Stimulated activated CD8-positive, alpha-beta memory T cell treated with anti-CD3 and anti-CD28 coated beads, Interleukin-15, amount 100 ng/mL, for 4 hours (primary cell): ENCODE measurements around the gene ALG5.

Source experiments
- DNase-seq, 2 donors: peaks; one replicate each; pipeline ENCODE4 v3.0.0-alpha.2; 2020; ENCODE audit warnings: low read depth in 2 of 2

Gene ALG5

DNA sequence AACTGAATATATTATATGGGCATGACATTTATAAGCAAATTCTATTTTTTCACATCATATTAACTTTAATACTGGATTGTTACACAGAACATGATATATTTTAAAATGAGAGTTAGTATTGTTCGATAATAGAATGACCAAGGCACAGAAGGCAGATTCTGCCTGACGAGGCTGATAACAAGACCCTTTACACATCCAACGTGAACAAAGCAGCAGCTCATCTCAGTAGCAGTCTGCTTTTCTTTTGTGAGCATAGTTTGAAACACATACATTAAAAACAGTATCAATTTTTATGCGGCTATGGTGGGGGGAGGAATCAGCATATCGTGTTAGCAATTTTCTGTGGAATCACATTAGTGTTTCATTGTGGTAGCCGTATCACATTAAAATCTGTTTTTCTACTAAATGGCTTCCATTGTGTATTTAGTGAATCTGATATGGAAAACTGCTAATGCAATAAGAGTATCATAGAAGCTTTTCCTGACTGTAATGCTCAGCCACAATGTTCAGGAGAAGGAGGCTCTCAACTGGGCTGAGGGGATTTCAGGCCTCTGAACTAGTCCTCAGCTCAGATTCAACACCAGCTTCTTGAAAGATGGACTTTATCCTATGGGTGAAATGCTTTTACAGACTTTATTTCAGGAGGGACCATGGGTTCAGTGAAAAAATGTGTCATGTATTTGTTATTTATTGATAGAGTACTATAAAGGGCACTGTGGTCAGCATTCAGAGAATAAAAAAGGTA lies 83.1 kb downstream of the ALG5 start:
- no peak for DNase-seq

DNA sequence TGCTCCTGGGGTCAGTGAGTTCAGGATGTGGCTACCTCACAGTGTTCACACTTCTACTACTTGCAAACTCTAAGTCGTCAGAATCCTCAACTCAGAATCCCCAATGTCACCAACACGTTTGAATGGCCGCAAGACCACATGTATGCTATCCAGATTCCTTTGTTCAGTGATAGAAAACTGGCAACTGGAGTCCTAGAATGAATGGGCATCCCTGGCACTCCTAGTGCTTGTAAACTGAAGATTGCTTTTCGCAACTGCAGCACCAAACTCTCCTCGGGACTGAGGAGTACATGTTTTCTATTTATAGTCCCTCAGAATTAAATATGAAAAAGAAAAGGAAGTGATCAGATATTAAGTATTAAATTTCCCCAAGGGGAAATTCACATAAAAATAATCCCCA lies 84.0 kb downstream of the ALG5 start:
- no peak for DNase-seq

DNA sequence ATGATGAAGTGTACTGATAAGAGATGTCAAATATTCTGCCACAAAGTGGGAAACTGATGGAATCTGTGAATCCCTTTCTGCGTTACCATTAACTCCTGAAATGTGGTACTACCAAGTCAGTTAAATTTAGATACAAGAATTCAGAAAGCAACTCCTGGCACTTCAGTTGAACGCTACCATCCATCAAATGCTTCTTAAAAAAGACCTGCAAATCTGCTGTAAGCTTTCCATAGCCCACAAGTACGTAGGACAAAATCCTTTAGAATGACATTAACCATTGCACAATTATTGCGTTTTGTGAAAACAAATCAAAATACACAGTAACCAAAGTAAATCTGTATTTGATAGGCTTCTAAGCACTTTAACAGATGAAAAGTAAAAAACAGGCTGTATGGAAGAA lies 84.5 kb downstream of the ALG5 start:
- DNase-seq = no peak

DNA sequence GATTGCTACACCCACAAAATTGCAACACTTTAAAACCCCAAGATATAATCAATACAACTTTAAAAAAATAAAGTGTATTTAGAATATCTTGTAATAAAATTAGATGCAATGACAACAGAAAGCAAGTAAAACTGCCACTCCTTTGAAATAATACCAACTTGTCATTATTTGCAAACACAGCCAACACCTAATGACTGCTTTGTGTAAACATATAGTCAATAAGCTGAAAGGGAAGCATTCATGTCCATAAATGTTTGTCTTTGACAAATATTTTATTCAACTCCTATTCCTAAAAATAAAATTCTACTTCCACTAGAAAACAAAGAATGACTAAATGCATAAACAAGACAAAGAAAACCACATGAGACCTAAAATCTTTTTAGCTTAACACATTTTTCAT lies 85.7 kb downstream of the ALG5 start:
- DNase-seq = no peak

DNA sequence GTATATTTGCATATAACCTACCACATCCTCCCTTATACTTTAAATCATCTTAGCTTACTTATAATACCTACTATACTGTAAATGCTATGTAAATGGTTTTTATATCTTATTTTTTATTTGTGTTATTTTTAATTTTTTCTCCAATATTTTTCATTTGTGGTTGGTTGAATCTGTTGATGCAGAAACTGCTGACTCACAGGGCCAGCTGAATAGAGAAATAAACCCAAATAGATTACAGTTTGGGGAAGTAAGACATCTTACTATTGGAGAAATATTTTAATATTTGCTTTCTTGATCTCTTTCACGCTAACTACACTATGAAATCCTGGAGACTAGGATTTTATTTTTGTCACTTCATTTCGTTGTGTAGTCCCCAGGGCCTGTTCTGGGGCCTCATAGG lies 86.2 kb downstream of the ALG5 start:
- DNase-seq = no peak

DNA sequence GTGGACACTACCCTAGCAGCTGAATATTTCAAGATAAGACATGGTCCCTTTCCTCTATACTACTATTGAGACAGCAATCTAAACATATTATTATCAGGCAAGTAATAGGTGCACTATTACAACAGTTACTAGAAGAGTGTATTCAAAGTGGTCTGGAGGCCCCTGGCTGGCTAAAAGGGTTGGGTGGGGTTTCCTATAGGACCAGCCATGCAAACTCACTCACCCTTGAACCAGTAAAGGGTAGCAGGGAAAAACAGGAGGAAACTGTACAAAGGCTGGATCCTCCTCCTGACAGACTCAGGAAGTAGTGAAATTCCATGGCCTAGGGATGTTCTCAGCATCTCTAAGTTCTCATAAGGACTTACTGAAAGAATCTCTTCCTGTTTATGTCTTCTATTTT lies 86.8 kb downstream of the ALG5 start:
- DNase-seq = no peak

DNA sequence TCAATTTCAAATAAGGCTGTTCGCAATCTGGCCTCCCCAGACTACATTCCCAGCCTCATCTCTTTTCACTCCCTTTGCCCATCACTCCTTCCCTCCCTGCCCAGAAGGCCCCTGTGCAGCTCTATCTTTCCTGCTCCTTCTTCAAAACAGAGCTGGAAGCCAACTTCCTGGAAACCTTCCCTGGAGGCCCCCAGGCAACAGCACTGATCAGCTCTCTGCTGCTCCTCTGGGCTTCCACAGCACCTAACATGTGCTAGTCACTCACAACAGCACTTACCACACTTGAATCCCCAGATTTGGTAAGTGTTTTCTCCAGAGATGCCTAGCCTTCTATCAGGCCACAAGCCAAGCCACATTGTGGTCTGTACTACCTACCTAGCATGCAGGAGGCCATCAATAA lies 88.6 kb downstream of the ALG5 start:
- no peak for DNase-seq

DNA sequence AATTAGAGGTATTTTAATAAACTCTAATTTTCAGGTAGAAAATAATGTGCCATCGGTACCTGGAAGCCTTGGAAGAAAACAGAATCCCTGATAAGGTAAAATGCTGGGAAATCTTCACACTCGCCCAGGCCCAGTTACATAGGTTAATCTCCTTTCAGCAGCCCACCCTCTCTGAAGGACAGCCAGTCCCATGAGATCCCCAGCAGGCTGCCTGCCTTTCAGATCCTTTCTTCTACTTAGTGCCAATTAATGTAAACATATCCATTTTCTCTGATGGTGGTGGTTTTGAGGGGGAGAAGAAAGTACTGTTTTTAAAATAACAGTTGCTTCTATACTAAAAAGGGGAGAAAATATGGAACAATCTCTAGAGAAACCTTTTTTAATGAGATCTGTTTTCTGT lies 91.3 kb downstream of the ALG5 start:
- DNase-seq = no peak

DNA sequence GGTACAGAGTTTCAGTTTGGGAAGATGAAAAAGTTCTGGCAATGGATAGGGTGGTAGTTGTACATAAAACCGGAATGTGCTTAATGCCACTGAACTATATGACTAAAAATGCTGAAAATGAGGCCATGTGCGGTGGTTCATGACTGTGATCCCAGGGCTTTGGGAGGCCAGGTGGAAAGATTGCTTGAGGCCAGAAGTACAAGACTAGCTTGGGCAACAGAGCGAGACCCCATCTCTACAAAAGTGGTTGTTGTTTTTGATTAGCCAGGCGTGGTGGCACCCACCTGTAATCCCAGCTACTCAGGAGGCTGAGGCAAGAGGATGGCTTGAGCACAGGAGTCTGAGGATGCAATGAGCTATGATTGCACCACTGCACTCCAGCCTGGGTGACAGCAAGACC lies 91.9 kb downstream of the ALG5 start:
- DNase-seq = no peak

DNA sequence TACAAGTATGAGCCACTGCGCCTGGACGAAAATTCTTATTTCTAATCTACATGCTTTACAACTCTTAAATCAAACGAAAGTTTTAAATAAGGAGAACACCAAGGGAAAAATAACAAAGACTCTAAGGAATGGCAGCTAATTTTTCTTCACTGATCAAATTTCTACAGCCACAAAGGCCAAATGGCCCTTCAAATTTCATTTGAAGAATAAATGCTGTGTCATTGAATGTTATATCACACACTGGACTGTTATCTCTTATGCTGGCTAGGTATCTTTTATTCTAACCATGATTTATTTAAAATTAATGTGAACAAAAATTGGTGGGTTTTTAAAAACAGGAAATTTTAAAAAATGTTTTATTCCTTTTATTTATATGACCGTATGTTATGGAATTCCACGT lies 93.2 kb downstream of the ALG5 start:
- no peak for DNase-seq

DNA sequence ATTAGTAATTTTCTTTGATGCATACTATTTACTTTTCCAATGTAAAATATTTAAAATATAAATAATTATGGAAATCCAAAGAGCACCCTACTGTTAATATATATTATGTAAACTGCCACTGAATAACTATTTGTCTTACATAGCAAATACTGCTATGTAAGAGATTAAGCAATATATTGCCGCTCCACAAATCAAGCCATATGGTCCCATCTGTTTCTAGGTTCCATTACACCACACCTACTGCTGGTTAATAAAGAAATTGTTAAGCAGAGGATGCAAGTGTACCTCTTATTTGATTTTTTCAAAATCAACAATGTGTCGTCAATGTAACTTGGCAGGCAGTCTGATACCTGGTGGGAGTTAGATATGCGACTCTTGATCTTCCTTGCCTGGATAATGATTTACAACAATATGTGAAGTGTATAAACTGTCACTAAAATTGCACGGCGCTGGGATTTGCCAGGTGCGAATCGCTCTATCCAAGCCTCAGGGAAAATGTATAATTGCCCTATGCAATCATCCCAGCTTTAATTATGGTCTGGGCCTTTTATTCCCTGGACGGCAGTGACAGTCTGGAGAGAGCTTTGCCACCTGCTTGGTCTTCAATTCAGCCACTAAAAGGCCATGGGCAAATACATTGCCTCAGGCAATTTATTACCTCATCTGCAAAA lies 95.1 kb downstream of the ALG5 start:
- no peak for DNase-seq
